Activated B cell treated with CpG ODN at 0.5 μM for 24 hours (primary cell): Measurements from ENCODE around the gene SYNE2. TPM values are rescaled to one million over a fixed set of nuclear protein-coding genes. Genes with fewer than 3 reads are reported as not detected.
"Not testable (repeated sequence)": the region's sequence is repeated elsewhere in the genome, so short reads cannot be mapped to it uniquely, and the experiment has no call there.

Experiments used
- ATAC-seq: fragments of 200-7000 bp; cut with Tn5 transposase; one replicate; pipeline ENCODE4 v1.10.0; 2021; ENCODE audit warnings: low read depth, mild to moderate bottlenecking, moderate library complexity
- CTCF ChIA-PET: fragments of 350-600 bp; sonication (Branson Sonifier 250); formaldehyde crosslinking; loops from one replicate; lab custom pipeline; 2021; ENCODE audit warnings: antibody characterized with exemption; lab: Charles Lee
- POLR2A ChIA-PET: fragments of 350-600 bp; sonication (Branson Sonifier 250); formaldehyde crosslinking; loops from one replicate; lab custom pipeline; 2021; ENCODE audit warnings: antibody characterized with exemption; lab: Charles Lee
- DNase-seq: peaks from one replicate; pipeline ENCODE4 v3.0.0; 2022
- H3K27ac Mint-ChIP-seq: one replicate; pipeline ENCODE4 v1.8.0; 2020; ENCODE audit warnings: mixed read lengths
- H3K27me3 Mint-ChIP-seq: one replicate; pipeline ENCODE4 v1.8.0; 2021; ENCODE audit warnings: mixed read lengths
- H3K36me3 Mint-ChIP-seq: one replicate; pipeline ENCODE4 v1.8.0; 2021; ENCODE audit warnings: low read depth, mixed read lengths
- H3K4me1 Mint-ChIP-seq: one replicate; pipeline ENCODE4 v1.8.0; 2021; ENCODE audit warnings: mixed read lengths
- H3K4me3 Mint-ChIP-seq: one replicate; pipeline ENCODE4 v1.8.0; 2020; ENCODE audit warnings: mild to moderate bottlenecking, mixed read lengths
- H3K9me3 Mint-ChIP-seq: one replicate; pipeline ENCODE4 v1.8.0; 2020; ENCODE audit warnings: mixed read lengths
- intact Hi-C: fragments of 100-400 bp; cut with micrococcal nuclease; formaldehyde crosslinking; loops from one replicate; pipeline ENCODE4 v1.15.1; 2024
- total RNA-seq: library from RNA; stranded (reverse); gene quantifications from 2 replicates; pipeline ENCODE4 v1.2.3, GENCODE V29; 2022
- TF ChIP-seq, protein P1 (sequence below): fragments of 200-600 bp; IDR thresholded peaks from one replicate; pipeline ENCODE4 v1.8.0; 2022; ENCODE audit warnings: antibody characterized with exemption, mild to moderate bottlenecking

Gene SYNE2
- total RNA-seq, 1 donor from 2014 or later, result 40.1 TPM

DNA sequence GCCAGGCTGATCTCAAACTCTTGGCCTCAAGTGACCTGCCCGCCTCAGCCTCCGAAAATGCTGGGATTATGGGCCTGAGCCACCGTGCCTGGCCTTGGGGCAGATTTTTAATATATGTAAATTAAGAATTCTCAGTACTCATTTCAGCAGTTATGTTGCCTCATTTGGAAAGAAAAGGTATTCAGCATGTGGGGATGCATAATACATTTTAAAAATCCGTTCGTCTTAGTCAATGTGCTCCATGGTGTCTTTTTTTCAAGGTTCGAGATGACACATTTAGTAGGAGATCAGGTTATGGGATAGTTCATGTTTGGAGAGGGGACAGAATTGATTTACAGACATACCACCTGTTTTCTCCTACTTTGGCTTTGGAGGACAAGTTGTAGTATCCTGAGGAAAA, 10.2 kb downstream of the SYNE2 start:
- Mint-ChIP-seq H3K4me1 (peaks cover 44% of the 10 kb centered on the region), H3K27ac (no peak overlapping the region), H3K4me3 (no peak overlapping the region), H3K9me3 (no peaks in the 10 kb centered on the region), H3K36me3 (no peaks in the 10 kb centered on the region), H3K27me3 (no peaks in the 10 kb centered on the region)
- TF ChIP-seq, protein P1, sequence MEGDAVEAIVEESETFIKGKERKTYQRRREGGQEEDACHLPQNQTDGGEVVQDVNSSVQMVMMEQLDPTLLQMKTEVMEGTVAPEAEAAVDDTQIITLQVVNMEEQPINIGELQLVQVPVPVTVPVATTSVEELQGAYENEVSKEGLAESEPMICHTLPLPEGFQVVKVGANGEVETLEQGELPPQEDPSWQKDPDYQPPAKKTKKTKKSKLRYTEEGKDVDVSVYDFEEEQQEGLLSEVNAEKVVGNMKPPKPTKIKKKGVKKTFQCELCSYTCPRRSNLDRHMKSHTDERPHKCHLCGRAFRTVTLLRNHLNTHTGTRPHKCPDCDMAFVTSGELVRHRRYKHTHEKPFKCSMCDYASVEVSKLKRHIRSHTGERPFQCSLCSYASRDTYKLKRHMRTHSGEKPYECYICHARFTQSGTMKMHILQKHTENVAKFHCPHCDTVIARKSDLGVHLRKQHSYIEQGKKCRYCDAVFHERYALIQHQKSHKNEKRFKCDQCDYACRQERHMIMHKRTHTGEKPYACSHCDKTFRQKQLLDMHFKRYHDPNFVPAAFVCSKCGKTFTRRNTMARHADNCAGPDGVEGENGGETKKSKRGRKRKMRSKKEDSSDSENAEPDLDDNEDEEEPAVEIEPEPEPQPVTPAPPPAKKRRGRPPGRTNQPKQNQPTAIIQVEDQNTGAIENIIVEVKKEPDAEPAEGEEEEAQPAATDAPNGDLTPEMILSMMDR, result no peak
- DNase-seq, result no peak
- CTCF ChIA-PET, result interaction anchor here (1.6 kb wide), 1 partner anchor 10 kb away, joined by 6 read pairs; the partner anchor contains the start of gene SYNE2
- intact Hi-C loops, result no loop called here
- POLR2A ChIA-PET, result interaction anchor here (1.3 kb wide), 1 partner anchor 9 kb away, joined by 7 read pairs; no protein-coding TSS in a partner anchor
- no peak for ATAC-seq

GRCh38 chr14:63864775-63865174, 12.0 kb downstream of the SYNE2 start:
- POLR2A ChIA-PET, result interaction anchor here (1.2 kb wide), 2 partner anchors 10 to 12 kb away, joined by 5 to 7 read pairs; partner anchors contain the start of gene SYNE2
- Mint-ChIP-seq H3K4me3 (peak overlapping the region; percentile 71), H3K4me1 (peaks cover 61% of the 10 kb centered on the region), H3K27ac (peak overlapping the region; percentile 82)
- H3K27me3 Mint-ChIP-seq, H3K9me3 Mint-ChIP-seq, DNase-seq, CTCF ChIA-PET, H3K36me3 Mint-ChIP-seq: not testable (repeated sequence)
- ATAC-seq, result peak; percentile 29
- intact Hi-C loops, result loop anchor here (1.0 to 5.0 kb wide), 2 partner anchors 11 to 373 kb away; partner anchors contain the start of gene SYNE2

DNA sequence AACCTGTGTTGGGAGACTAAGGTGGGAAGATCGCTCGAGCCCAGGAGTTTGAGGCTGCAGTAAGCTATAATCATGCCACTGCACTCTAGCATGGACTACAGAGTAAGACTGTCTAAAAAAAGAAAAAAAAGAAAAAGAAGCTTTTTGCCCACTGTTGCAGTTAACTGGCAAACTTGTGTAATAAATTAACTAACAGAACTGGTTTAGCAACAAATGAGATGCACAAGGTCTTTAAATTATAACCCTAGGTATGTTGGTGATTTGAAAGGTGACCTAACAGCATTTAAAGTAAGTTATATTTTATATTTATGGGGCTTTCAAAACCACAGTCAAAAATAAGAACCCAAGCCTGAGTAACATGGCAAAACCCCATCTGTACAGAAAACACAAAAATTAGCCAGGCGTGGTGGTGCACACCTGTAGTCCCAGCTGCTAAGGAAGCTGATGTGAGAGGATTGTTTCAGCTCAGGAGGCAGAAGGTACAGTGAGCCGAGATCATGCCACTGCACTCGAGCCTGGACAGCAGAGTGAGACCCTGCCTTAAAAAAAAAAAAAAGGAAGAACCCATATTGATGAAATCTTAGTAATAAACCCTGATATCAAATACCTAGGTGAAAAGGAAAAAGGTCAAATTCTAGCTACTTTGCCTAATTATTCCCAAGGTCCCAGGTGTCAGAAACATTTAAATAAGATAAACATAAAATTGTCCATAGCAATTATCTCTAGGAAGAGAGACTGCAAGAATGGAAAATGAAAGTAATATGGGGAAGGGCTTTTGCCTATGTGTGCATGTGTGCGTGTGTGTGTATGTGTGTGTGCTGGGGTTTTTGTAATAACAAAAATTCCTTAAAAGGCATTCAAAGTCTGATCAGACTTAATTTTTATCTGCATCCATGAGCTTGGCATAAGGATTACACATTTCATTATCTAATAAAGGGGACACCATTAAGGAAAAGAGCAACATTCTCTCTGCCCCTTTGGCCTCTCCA, 15.4 kb downstream of the SYNE2 start:
- TF ChIP-seq, protein P1, result no peak
- ChIA-PET CTCF (interaction anchor here (0.9 kb wide), 1 partner anchor 15 kb away, joined by 3 read pairs; the partner anchor contains the start of gene SYNE2), POLR2A (interaction anchor here (0.6 to 2.4 kb wide), 6 partner anchors 15 to 280 kb away, joined by 3 to 9 read pairs (median 4); partner anchors contain the start of genes SYNE2 and WDR89)
- Mint-ChIP-seq H3K4me1 (peaks cover 60% of the 10 kb centered on the region), H3K27ac (peak overlapping the region; percentile 79), H3K27me3 (no peaks in the 10 kb centered on the region), H3K9me3 (no peaks in the 10 kb centered on the region), H3K4me3 (peak overlapping the region; percentile 50), H3K36me3 (no peaks in the 10 kb centered on the region)
- intact Hi-C loops, result loop anchor here (2.0 to 5.0 kb wide), 2 partner anchors 15 to 369 kb away; partner anchors contain the start of gene SYNE2
- peak; percentile 25 for ATAC-seq
- DNase-seq, result no peak

DNA sequence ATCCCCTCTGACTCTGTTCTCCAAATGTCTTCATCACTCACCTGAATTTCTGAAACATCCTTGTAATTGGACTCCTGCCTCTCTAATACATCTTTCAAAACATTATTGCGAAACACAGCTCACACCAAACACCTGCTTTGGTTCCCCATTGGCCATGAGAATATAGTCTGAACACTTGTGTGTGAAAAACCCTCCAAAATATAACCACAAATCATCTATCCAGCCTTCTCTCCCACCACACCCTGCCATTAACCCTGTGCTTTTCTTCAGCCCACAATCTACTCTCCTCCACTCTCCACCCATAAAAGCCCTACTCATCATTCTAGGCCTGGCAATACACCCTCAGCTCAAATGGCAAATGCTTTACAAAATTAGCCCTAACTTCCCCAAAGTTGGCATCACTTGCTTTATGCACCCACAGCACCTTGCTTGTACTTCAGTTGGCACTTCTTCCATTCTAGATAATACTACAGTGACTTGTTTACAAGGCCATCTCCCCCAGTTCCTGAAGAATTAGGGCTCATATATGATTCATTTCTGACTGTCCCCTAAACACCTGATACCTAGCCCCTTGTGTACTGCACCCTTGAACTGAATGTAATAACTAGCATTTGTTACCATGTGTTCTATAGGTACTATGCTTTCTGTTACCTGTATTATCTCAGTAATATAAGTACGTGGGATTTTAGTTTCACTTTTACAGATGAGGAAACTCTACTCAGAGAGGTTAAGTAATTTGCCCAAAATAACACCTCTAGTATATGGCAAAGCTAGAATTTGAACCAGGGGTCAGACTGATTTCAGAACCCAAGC, 17.3 kb downstream of the SYNE2 start:
- Mint-ChIP-seq H3K4me1 (peaks cover 65% of the 10 kb centered on the region), H3K4me3 (peak overlapping the region; percentile 56), H3K27ac (peak overlapping the region; percentile 85)
- H3K36me3 Mint-ChIP-seq, H3K27me3 Mint-ChIP-seq, H3K9me3 Mint-ChIP-seq, DNase-seq: not testable (repeated sequence)
- peak; percentile 36 for ATAC-seq
- intact Hi-C loops, result loop anchor here (2.0 to 5.0 kb wide), 2 partner anchors 17 to 367 kb away; partner anchors contain the start of gene SYNE2
- ChIA-PET CTCF (interaction anchor here (1.6 kb wide), 1 partner anchor 15 kb away, joined by 4 read pairs; no protein-coding TSS in a partner anchor), POLR2A (interaction anchor here (0.7 to 1.4 kb wide), 2 partner anchors 228 to 362 kb away, joined by 5 read pairs; partner anchors contain the start of gene WDR89)

- POLR2A ChIA-PET, DNase-seq, intact Hi-C loops: not testable (repeated sequence)
Measured at GRCh38 chr14:63870753-63871037, 17.9 kb downstream of the SYNE2 start.

GRCh38 chr14:63874223-63874622, 21.4 kb downstream of the SYNE2 start:
- ChIA-PET CTCF (no interaction called here), POLR2A (no interaction called here)
- no peak for DNase-seq
- ATAC-seq, result no peak
- Mint-ChIP-seq H3K4me3 (no peak overlapping the region), H3K9me3 (no peaks in the 10 kb centered on the region), H3K27ac (no peak overlapping the region), H3K4me1 (peaks cover 36% of the 10 kb centered on the region), H3K27me3 (no peaks in the 10 kb centered on the region), H3K36me3 (no peaks in the 10 kb centered on the region)
- intact Hi-C loops, result no loop called here
- TF ChIP-seq, protein P1, result no peak

More at GRCh38 chr14:63870753-63871037, 17.9 kb downstream of the SYNE2 start:
- not testable (repeated sequence) for H3K27ac Mint-ChIP-seq, H3K36me3 Mint-ChIP-seq, H3K4me3 Mint-ChIP-seq, H3K27me3 Mint-ChIP-seq, ATAC-seq, H3K9me3 Mint-ChIP-seq
- CTCF ChIA-PET, result interaction anchor here (1.6 kb wide), 1 partner anchor 15 kb away, joined by 4 read pairs; no protein-coding TSS in a partner anchor
- H3K4me1 Mint-ChIP-seq, result peaks cover 66% of the 10 kb centered on the region
